NK-92 (cell line): ENCODE measurements around the gene TAGLN.

ENCODE experiments used
- DNase-seq: peaks from one replicate; lab custom pipeline; 2025; ENCODE audit not compliant: unreplicated experiment; lab: John Stamatoyannopoulos, UW

Gene TAGLN

DNA sequence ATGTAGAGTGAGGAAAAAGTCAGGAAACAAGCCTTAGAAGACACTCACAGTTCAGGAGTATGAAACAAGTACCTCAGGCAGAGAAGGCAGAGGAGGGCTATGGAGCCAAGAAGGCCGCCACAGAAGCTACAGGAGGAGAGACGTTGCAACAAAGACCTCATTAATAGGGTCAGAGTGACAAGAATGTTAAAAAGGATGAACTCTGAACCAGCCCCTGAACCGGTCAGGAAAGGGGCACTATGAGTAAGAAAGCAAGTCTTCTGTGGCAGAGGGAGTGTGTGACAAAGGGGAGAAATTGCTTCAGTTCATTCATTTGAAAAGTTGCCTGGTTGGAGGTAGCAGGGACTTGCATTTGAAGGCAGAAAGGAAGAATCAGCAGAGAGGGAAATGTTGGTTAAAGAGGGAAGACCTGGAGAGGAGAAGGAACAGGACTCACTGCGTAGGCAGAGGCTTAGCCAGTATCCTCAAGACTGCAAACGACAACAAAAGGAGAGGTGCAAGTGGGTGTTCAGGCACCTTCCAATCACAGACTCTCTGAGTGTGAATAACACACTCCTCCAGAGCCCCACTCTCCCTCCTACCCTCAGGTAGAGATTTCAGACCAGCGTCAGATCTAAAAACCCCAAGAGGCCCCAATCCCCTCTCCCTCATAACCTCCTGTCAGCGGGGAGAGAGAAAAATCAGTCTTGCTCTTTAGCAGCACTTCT is 15.4 kb downstream of the TAGLN start:
- no peak for DNase-seq

- DNase-seq, result no peak
Measured at GRCh38 chr11:117217141-117218084, 18.2 kb downstream of the TAGLN start.

DNA sequence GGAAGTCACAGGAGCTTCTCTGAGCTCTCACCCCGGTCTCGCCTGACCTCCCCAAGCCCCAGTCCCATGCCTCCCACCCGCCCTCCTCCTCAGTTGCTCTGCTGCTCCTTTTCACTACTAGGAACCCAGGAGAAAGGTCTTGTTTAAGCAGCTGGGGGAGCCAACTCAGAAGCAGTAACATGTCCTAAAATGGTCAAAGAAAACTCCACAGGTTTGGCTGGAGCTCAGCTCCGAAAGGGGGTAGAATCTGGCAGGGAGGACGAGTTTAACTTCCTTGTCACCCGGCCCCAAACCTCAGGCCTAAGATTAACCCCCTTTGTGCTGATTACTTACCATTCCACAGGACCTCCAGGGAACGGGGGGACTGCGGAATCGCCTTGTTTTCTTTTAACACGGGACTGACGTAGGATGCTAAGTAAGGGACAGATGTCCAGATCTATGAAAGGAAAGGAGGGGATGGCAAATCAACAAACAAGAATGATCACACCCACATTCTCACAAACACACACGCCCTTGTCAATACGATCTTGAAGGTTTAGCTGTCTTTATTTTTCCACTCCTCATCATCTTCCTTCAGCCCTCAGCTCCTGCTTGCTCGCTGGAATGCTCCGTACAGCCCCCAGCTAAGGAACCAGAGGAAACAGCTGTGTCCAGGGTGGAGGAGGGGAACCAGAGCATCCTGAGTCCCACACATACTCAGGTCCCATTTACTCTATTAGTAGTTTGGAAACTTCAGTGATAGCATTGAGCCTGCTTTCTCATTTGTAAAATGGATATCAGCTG is 19.2 kb downstream of the TAGLN start:
- no peak for DNase-seq

DNA sequence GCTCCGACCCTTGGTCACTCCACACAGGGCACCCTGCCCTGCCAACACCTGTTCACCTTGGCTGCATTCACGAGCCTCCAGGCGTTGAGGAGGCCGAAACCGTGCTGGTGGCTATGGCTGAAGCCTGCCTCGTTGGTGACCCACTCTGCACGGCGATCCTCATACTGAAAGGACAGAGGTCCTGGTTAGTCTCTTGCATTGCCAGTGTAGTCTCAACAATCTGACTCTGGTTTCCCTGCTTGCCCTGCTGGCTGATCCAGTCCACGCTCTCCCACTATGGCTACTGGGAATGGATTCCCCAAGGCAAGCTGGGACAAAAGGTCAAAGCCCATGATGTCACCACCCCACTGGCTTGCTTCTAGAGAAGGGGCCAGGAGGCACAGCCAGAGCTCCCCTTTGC is 19.8 kb downstream of the TAGLN start:
- DNase-seq, result no peak

GRCh38 chr11:117219455-117219854 is 20.3 kb downstream of the TAGLN start:
- DNase-seq, result no peak

- DNase-seq, result no peak
Measured at GRCh38 chr11:117219995-117220394, 20.8 kb downstream of the TAGLN start.

- DNase-seq, result no peak
Measured at GRCh38 chr11:117220568-117220967, 21.4 kb downstream of the TAGLN start.

- DNase-seq, result no peak
Measured at GRCh38 chr11:117220999-117221774, 22.0 kb downstream of the TAGLN start.

DNA sequence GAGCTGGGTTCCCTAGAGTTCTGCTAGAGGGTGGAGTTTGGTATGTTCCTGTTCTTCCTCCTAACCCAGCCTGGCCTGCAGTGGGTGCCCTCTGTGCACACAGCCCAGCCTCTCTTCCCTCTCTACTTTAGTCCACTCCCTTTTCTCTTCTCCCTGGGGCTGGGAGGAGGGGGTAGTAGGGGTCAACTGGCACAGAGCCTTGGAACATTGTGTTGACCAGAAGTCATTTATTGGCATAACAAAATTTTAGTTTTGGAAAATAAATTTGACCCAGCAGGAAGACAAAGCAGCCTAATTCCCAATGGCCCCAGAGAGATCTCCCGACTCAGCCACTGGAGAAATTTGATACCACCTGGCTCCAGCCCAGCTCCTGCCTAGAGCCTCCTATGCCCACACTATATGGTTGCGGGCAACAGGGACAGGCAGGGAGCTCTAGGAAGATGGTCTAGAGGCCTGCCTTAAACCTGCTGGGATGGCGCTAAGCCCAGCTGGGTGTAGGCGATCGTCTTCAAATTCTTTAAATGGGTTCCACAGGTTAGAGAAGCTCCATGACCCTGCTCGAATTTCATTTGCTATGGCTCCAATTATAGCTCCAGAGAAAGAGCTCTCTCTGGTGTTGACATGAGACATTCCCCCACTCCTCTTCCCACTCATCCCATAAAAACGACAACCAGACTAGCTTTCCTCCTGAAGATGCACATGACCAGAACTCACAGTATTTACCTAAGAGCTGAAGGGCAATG is 22.8 kb downstream of the TAGLN start:
- DNase-seq, result no peak

DNA sequence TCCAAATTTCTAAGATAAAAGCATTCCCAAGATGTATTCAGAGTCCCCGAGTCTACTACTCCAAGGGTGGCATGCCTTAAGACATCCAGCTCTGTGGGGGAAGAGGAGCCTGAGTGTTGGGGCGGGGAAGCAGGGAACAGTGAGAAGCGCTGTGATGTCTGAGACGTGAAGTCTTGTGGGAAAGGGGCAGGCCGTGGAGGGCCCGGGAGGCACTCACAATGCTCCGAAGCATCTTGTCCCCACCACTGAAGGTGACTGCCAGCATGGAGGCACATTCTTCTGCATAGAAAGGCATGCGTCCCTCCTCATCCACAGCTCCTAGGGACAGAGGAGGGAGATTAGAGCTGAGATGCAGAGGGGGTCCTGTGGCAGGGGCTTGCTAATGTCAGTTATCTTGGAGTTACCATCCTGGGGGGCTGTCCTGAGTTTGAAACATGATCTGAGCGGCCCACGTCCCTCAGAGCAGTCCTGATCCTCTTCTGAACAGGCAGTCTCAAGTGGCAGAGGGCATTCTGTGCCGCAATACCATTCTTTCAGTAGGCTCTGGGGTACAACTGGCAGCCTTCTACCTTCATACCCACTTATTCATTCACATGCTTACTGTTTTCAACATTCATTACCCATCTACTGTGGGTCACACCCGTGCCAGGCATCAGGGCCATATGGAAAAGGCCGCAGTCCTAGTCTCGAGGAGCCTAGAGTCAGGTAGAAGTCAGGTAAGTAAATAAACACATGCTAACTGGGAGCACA is 24.0 kb downstream of the TAGLN start:
- DNase-seq, result no peak

GRCh38 chr11:117223741-117224689 is 24.8 kb downstream of the TAGLN start:
- no peak for DNase-seq

- no peak for DNase-seq
Measured at GRCh38 chr11:117225553-117226170, 26.5 kb downstream of the TAGLN start.

DNA sequence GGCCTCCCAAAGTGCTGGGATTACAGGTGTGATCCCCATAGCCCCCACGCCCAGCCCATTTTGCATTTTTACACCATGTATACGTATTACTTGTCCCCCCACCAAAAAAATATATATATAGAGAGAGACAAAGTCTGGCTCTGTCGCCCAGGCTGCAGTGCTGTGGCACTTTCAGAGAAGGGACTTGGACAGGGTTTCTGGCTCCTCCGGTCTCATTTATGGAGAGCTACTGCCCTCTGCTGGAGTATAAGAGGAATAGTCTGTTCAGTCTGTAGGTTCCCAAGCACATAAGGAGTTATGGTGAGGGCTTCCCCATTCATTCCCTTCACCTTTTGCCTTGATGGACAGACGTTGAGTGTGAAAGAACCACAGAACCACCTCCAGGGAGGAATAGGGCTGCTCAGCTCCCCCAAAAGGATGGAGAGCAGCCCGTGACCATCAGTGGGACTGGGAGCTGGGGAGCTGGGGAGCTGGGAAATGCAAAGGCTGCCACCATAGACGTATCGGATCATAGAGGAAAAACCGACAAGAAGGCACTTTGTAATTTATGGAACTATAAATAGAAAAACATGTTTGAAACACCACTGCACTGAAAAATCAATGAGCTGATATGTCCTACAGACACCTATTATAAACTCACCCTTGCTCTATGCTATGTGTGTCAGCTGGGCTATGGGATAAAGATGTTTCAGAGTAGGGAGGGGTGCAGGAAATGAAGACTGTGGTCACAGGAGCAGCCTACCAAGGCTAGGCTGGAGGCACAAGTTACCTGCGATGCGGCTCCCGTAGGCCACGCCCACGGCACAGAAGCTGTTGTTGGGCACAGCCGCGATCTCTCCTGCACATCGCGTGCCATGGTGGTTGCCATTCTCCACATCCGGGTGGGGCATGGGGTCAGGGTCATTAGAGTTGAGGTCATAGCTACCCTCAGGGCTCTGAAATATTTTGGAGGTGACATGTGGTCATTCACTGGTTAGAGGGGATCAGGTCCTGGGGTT is 27.5 kb downstream of the TAGLN start:
- no peak for DNase-seq

- DNase-seq, result no peak
Measured at GRCh38 chr11:117228091-117228490, 28.9 kb downstream of the TAGLN start.

GRCh38 chr11:117229411-117229810 is 30.2 kb downstream of the TAGLN start:
- DNase-seq, result no peak

- DNase-seq, result no peak
Measured at GRCh38 chr11:117229931-117230285, 30.7 kb downstream of the TAGLN start.
